Fibroblast of the aortic adventitia (primary cell): ENCODE measurements around the gene IGF1R. TPM values are rescaled to one million over a fixed set of nuclear protein-coding genes. Genes with fewer than 3 reads are reported as not detected.

ENCODE experiments used
- DNase-seq: peaks from one replicate; pipeline ENCODE4 v3.0.0-alpha.2; 2010; ENCODE audit warnings: low read depth
- H3K4me3 ChIP-seq: 2 replicates; pipeline ENCODE4 v1.5.1; 2011; ENCODE audit warnings: low read depth, mild to moderate bottlenecking, control low read depth, low read length, moderate library complexity
- total RNA-seq: library from RNA; depleted of rRNA; stranded (reverse); fragments of >200 nt; gene quantifications from 2 replicates; pipeline ENCODE4 v1.2.3, GENCODE V29; 2012; ENCODE audit warnings: low replicate concordance
- TF ChIP-seq, protein P1 (sequence below): IDR thresholded peaks from 2 replicates; pipeline ENCODE4 v1.5.1; 2011; ENCODE audit warnings: mild to moderate bottlenecking, low read length, control low read depth, inconsistent platforms; ENCODE audit not compliant: insufficient read depth

IGF1R gene
- total RNA-seq, 1 donor = 45.6 TPM

- H3K4me3 ChIP-seq = no peak overlapping the region
- TF ChIP-seq, protein P1, sequence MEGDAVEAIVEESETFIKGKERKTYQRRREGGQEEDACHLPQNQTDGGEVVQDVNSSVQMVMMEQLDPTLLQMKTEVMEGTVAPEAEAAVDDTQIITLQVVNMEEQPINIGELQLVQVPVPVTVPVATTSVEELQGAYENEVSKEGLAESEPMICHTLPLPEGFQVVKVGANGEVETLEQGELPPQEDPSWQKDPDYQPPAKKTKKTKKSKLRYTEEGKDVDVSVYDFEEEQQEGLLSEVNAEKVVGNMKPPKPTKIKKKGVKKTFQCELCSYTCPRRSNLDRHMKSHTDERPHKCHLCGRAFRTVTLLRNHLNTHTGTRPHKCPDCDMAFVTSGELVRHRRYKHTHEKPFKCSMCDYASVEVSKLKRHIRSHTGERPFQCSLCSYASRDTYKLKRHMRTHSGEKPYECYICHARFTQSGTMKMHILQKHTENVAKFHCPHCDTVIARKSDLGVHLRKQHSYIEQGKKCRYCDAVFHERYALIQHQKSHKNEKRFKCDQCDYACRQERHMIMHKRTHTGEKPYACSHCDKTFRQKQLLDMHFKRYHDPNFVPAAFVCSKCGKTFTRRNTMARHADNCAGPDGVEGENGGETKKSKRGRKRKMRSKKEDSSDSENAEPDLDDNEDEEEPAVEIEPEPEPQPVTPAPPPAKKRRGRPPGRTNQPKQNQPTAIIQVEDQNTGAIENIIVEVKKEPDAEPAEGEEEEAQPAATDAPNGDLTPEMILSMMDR = no peak
- DNase-seq = peak; percentile 97
These were observed 266.3 kb downstream of the IGF1R start for GRCh38 chr15:98914626-98915025.

GRCh38 chr15:98916826-98917225, 268.5 kb downstream of the IGF1R start:
- TF ChIP-seq, protein P1 = no peak
- no peak overlapping the region for H3K4me3 ChIP-seq

GRCh38 chr15:98917417-98917816, 269.1 kb downstream of the IGF1R start:
- no peak for DNase-seq
- TF ChIP-seq, protein P1 = no peak
- H3K4me3 ChIP-seq = no peak overlapping the region

More at GRCh38 chr15:98916826-98917225, 268.5 kb downstream of the IGF1R start:
- no peak for DNase-seq

- no peak overlapping the region for H3K4me3 ChIP-seq
- TF ChIP-seq, protein P1 = no peak
- DNase-seq = no peak
These were observed 271.9 kb downstream of the IGF1R start for GRCh38 chr15:98920091-98920880.

DNA sequence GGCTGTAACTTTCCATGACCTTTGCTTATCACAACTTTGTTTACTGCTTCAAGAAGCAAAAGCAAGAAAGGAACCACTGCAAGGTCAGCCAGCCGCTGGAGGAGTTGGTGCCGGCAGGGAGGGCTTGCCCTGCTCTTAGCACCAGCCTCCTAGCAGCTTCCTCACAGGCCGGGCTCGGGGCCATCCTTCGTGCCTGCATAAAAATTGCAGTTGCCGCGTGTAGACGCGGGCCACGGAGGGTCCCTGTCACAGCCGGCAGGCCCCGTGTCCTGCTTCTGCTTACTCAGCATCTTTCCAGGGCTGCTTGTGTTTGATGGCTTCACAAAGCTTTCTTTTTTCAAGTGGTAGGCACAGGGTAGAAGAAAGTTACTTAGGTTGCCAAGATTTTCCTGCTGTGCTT, 274.8 kb downstream of the IGF1R start:
- no peak for DNase-seq
- TF ChIP-seq, protein P1 = no peak
- H3K4me3 ChIP-seq = no peak overlapping the region

DNA sequence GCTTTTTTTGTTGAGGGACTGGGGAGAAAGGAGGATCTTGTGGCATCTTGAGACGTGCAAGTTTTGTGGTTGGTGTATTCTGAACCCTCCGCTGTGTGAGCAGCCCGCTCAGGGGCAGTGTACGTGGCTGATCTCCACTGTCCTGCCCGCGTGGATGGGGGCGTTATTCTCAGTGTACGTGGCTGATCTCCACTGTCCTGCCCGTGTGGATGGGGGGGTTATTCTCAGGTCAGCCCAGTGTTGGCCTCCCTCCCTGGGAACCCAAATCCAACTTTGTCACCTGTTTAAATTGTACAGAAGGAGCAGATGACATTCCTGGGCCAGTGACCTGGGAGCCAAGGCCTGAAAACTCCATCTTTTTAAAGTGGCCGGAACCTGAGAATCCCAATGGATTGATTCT, 275.2 kb downstream of the IGF1R start:
- TF ChIP-seq, protein P1 = no peak
- no peak overlapping the region for H3K4me3 ChIP-seq
- no peak for DNase-seq
